HG02798 (cell line): ENCODE data around the gene ACAD10.

Source experiments
- ATAC-seq: cut with Tn5 transposase; IDR thresholded peaks from one replicate; pipeline ENCODE4 v1.9.1; 2021; ENCODE audit warnings: mild to moderate bottlenecking; ENCODE audit not compliant: unreplicated experiment, poor library complexity

Gene ACAD10

GRCh38 chr12:111806304-111806703 lies 120.5 kb downstream of the ACAD10 start:
- no peak for ATAC-seq
